ENCODE measurements around the gene RTP3. TPM values are rescaled to one million over a fixed set of nuclear protein-coding genes. Genes with fewer than 3 reads are reported as not detected.

Gene RTP3
- polyA plus RNA-seq, 1 of the 3 experiments (the other 2 are of a cell fraction), result not detected

- ChIA-PET POLR2A (interaction anchor here (0.6 kb wide), 1 partner anchor 8 kb away, joined by 4 read pairs; no protein-coding TSS in a partner anchor), CTCF (interaction anchor here (1.3 to 3.1 kb wide), 3 partner anchors 9 to 61 kb away, joined by 4 to 18 read pairs (median 13); no protein-coding TSS in a partner anchor)
- 21% methylated on average over 1 of the region's 1 CpG for WGBS (ENCODE audit: low lambda C conversion rate)
These were observed 52.2 kb downstream of the RTP3 start for GRCh38 chr3:46549989-46550388.

More at GRCh38 chr3:46549989-46550388, 52.2 kb downstream of the RTP3 start:
- Histone ChIP-seq H3K9me2 (no peaks in the 10 kb centered on the region), H3K27ac (ENCODE audit: low read depth in 2 of 2, low read length in 1 of 2) (no peak overlapping the region), H3K9me3 (no peaks in the 10 kb centered on the region), H2AFZ (ENCODE audit: low read depth) (no peak overlapping the region), H3K4me2 (no peak overlapping the region), H3K4me3 (ENCODE audit: low read depth in 2 of 2, low read length in 1 of 2) (no peak overlapping the region), H4K20me1 (ENCODE audit: insufficient read depth) (no peaks in the 10 kb centered on the region), H3K4me1 (ENCODE audit: control insufficient read depth in 1 of 2, insufficient read depth in 2 of 2, low read depth in 1 of 2, low read length in 1 of 2) (no peaks in the 10 kb centered on the region), H3F3A (replicated peaks; ENCODE audit: insufficient read depth) (no peaks in the 10 kb centered on the region), H3K9ac (no peak overlapping the region), H3K36me3 (replicated peaks in 1 of 2; ENCODE audit: control insufficient read depth in 1 of 2, insufficient read depth in 2 of 2, low read length in 1 of 2) (no peaks in the 10 kb centered on the region), H3K79me2 (ENCODE audit: insufficient read depth) (no peaks in the 10 kb centered on the region), H3K27me3 (ENCODE audit: insufficient read depth) (peaks cover 4% of the 10 kb centered on the region; the same call in 1 of the 2 replicates)
- no peak for TF ChIP-seq CHD2 (IDR thresholded peaks at IDR 0.05; ENCODE audit: low read length, partially characterized antibody)
- no peak for TF ChIP-seq CTCF (IDR thresholded peaks at IDR 0.05)
- TF ChIP-seq YY1 (IDR thresholded peaks at IDR 0.05; ENCODE audit: low read depth), result no peak
- no peak for TF ChIP-seq MXI1 (IDR thresholded peaks at IDR 0.05; ENCODE audit: low read depth, low read length)
- no peak for TF ChIP-seq NFIC (IDR thresholded peaks at IDR 0.05; ENCODE audit: borderline replicate concordance)
- no peak for TF ChIP-seq NRF1 (IDR thresholded peaks at IDR 0.05; ENCODE audit: low read depth, low read length)
- TF ChIP-seq RAD21 (IDR thresholded peaks at IDR 0.05; ENCODE audit: low read length), result no peak
- TF ChIP-seq MAX (IDR thresholded peaks at IDR 0.05; ENCODE audit: low read depth), result no peak
- no peak for TF ChIP-seq SIN3A (IDR thresholded peaks at IDR 0.05; ENCODE audit: borderline replicate concordance, low read depth, low read length)
- no peak for TF ChIP-seq TCF12 (IDR thresholded peaks at IDR 0.05)
- TF ChIP-seq ZBTB33 (IDR thresholded peaks at IDR 0.05; ENCODE audit: borderline replicate concordance, low read depth), result no peak
- no peak for TF ChIP-seq TAF1 (IDR thresholded peaks at IDR 0.05; ENCODE audit: borderline replicate concordance, low read depth, low read length)
- TF ChIP-seq EZH2phosphoT487 (IDR thresholded peaks at IDR 0.05; ENCODE audit: borderline replicate concordance, low read depth), result no peak
- TF ChIP-seq TEAD4 (IDR thresholded peaks at IDR 0.05; ENCODE audit: borderline replicate concordance, insufficient read depth), result no peak
- no peak for DNase-seq

Other genes with a start within 250 kb of the RTP3 start
- not detected in 2 replicates for gene CCR2, start 143.9 kb upstream of the RTP3 start, polyA plus RNA-seq (2012; rRNA removed)
- not detected in 2 replicates for gene CCR5, start 127.0 kb upstream of the RTP3 start, polyA plus RNA-seq (2012; rRNA removed)
- not detected in 2 replicates for gene CCRL2, start 90.7 kb upstream of the RTP3 start, polyA plus RNA-seq (2012; rRNA removed)
- not detected in 2 replicates for gene LTF, start 33.1 kb upstream of the RTP3 start, polyA plus RNA-seq (2012; rRNA removed)
- 0.13 and 0.23 TPM in 2 replicates for gene LRRC2, start 68.3 kb downstream of the RTP3 start, polyA plus RNA-seq (2012; rRNA removed)
- gene FAM240A, start 114.5 kb downstream of the RTP3 start, polyA plus RNA-seq (2012; rRNA removed), result not detected in 2 replicates
- 0.18 and 0.58 TPM in 2 replicates for gene ALS2CL, start 195.7 kb downstream of the RTP3 start, polyA plus RNA-seq (2012; rRNA removed)
- 0.03 and 0.10 TPM in 2 replicates for gene TMIE, start 203.4 kb downstream of the RTP3 start, polyA plus RNA-seq (2012; rRNA removed)
- gene PRSS50, start 219.9 kb downstream of the RTP3 start, polyA plus RNA-seq (2012; rRNA removed), result not detected in 2 replicates